H1 (cell line): ENCODE data around the gene FMNL2. TPM values are rescaled to one million over a fixed set of nuclear protein-coding genes. Genes with fewer than 3 reads are reported as not detected.
A peak's percentile ranks its signal among the peaks of the same experiment; 100 is the strongest.

Experiments used
- CTCF ChIA-PET: fragments of 300-600 bp; sonication (Branson Sonifier 250); formaldehyde crosslinking; loops from one replicate; lab custom pipeline; 2021; ENCODE audit not compliant: partially characterized antibody; lab: Charles Lee
- POLR2A ChIA-PET: fragments of 300-600 bp; sonication (Branson Sonifier 250); formaldehyde crosslinking; loops from one replicate; lab custom pipeline; 2021; ENCODE audit warnings: inconsistent platforms; ENCODE audit not compliant: partially characterized antibody; lab: Charles Lee
- DNase-seq, 2 experiments: peaks; one replicate each; pipeline versions ENCODE4 v3.0.0 to v3.0.0-alpha.2; 2010 to 2022; ENCODE audit warnings: low spot score in 2 of 2, low read depth in 1 of 2, mixed read lengths in 1 of 2
- FAIRE-seq: peaks from 2 replicates; lab custom pipeline; 2011; peaks lifted over from hg19 to GRCh38; lab: Jason Lieb, UNC
- H2AFZ ChIP-seq: 2 replicates; pipeline ENCODE4 v1.8.1; 2012; ENCODE audit warnings: low read length, inconsistent platforms
- H2AK5ac ChIP-seq: 2 replicates; pipeline ENCODE4 v1.6.1; 2013; ENCODE audit warnings: low read depth, low read length
- H2BK120ac ChIP-seq: replicated peaks from 2 replicates; pipeline ENCODE3; 2013; ENCODE audit warnings: low read depth, low read length, inconsistent platforms
- H2BK12ac ChIP-seq: 2 replicates; pipeline ENCODE4 v1.6.1; 2013; ENCODE audit warnings: low read depth, low read length
- H2BK15ac ChIP-seq: 2 replicates; pipeline ENCODE4 v1.6.1; 2013; ENCODE audit warnings: low read length
- H2BK20ac ChIP-seq: 2 replicates; pipeline ENCODE4 v1.6.1; 2013; ENCODE audit warnings: low read length
- H2BK5ac ChIP-seq: 2 replicates; pipeline ENCODE4 v1.6.1; 2013; ENCODE audit warnings: low read depth, low read length
- H3K14ac ChIP-seq: 2 replicates; pipeline ENCODE4 v1.6.1; 2013; ENCODE audit warnings: inconsistent platforms; ENCODE audit not compliant: insufficient read length
- H3K18ac ChIP-seq: 2 replicates; pipeline ENCODE4 v1.6.1; 2013; ENCODE audit warnings: low read length; ENCODE audit errors: extremely low read depth
- H3K23ac ChIP-seq: 2 replicates; pipeline ENCODE4 v1.6.1; 2013; ENCODE audit warnings: inconsistent platforms; ENCODE audit not compliant: insufficient read length
- H3K23me2 ChIP-seq: 2 replicates; pipeline ENCODE4 v1.6.1; 2013; ENCODE audit warnings: low read depth, low read length
- H3K27ac ChIP-seq: 2 replicates; pipeline ENCODE4 v1.6.1; 2011; ENCODE audit warnings: low read depth, low read length, inconsistent platforms
- H3K27me3 ChIP-seq, 4 experiments: replicated peaks in 1 of 4; 1 replicate in 1 of 4; 2 replicates in 3 of 4; pipeline versions ENCODE4 v1.6.1 to v1.8.1; 2011 to 2013; ENCODE audit warnings: low read length in 3 of 4, mild to moderate bottlenecking in 3 of 4, inconsistent platforms in 2 of 4, mixed read lengths in 2 of 4, moderate library complexity in 1 of 4; ENCODE audit not compliant: control insufficient read depth in 3 of 4, insufficient read depth in 3 of 4; ENCODE audit errors: extremely low read depth in 1 of 4
- H3K36me3 ChIP-seq, 4 experiments: 2 replicates each; pipeline versions ENCODE4 v1.6.1 to v1.8.1; 2011 to 2013; ENCODE audit warnings: mild to moderate bottlenecking in 4 of 4, low read length in 3 of 4, moderate library complexity in 2 of 4, control low read depth in 1 of 4, inconsistent platforms in 1 of 4; ENCODE audit not compliant: insufficient read depth in 4 of 4, control insufficient read depth in 2 of 4
- H3K4ac ChIP-seq: replicated peaks from 2 replicates; pipeline ENCODE3; 2013; ENCODE audit warnings: low read length, low read depth, mixed read lengths, inconsistent platforms; ENCODE audit not compliant: insufficient read length
- H3K4me1 ChIP-seq, 4 experiments: replicated peaks in 1 of 4; 1 replicate in 1 of 4; 2 replicates in 3 of 4; pipeline versions ENCODE4 v1.6.1 to v1.8.1; 2011 to 2013; ENCODE audit warnings: low read length in 3 of 4, inconsistent platforms in 2 of 4, mixed read lengths in 1 of 4; ENCODE audit not compliant: insufficient read depth in 4 of 4, control insufficient read depth in 3 of 4
- H3K4me2 ChIP-seq, 2 experiments: 2 replicates each; pipeline versions ENCODE4 v1.6.1 to v1.8.1; 2011 to 2013; ENCODE audit warnings: low read depth in 2 of 2, low read length in 2 of 2, control low read depth in 1 of 2, inconsistent platforms in 1 of 2, mild to moderate bottlenecking in 1 of 2; ENCODE audit not compliant: insufficient read depth in 1 of 2
- H3K4me3 ChIP-seq, 4 experiments: fragments of 200-600, 300-600 bp in 1 of 4; sonication (generic), shearing (Covaris generic), sonication (Bioruptor Twin) in 1 of 4; 2 replicates each; pipeline versions ENCODE4 v1.5.1 to v1.8.1; 2011 to 2016; ENCODE audit warnings: low read length in 4 of 4, low read depth in 3 of 4, control low read depth in 2 of 4, inconsistent platforms in 2 of 4, mild to moderate bottlenecking in 2 of 4, mixed read lengths in 1 of 4, moderate library complexity in 1 of 4; ENCODE audit not compliant: insufficient read depth in 2 of 4; ENCODE audit errors: extremely low read depth in 1 of 4
- H3K56ac ChIP-seq: replicated peaks from 2 replicates; pipeline ENCODE3; 2013; ENCODE audit warnings: low read depth, mild to moderate bottlenecking, mixed read lengths, low read length, inconsistent platforms; ENCODE audit not compliant: insufficient read length
- H3K79me1 ChIP-seq: 2 replicates; pipeline ENCODE4 v1.6.1; 2013; ENCODE audit warnings: low read depth, low read length, control low read depth
- H3K79me2 ChIP-seq, 2 experiments: 2 replicates each; pipeline versions ENCODE4 v1.6.1 to v1.8.1; 2012 to 2013; ENCODE audit warnings: low read length in 2 of 2, mild to moderate bottlenecking in 2 of 2, inconsistent platforms in 1 of 2; ENCODE audit not compliant: insufficient read depth in 2 of 2, control insufficient read depth in 1 of 2
- H3K9ac ChIP-seq, 4 experiments: replicated peaks in 1 of 4; 1 replicate in 1 of 4; 2 replicates in 3 of 4; pipeline versions ENCODE4 v1.6.1 to v1.8.1; 2011 to 2013; ENCODE audit warnings: low read depth in 3 of 4, low read length in 3 of 4, control low read depth in 2 of 4, mild to moderate bottlenecking in 2 of 4, moderate library complexity in 2 of 4, inconsistent platforms in 1 of 4; ENCODE audit errors: extremely low read depth in 1 of 4
- H3K9me3 ChIP-seq, 2 experiments: 2 replicates each; pipeline versions ENCODE4 v1.6.1 to v1.8.1; 2012 to 2013; ENCODE audit warnings: mild to moderate bottlenecking in 2 of 2, moderate library complexity in 2 of 2, control low read depth in 1 of 2, inconsistent platforms in 1 of 2, low read depth in 1 of 2, low read length in 1 of 2, mixed read lengths in 1 of 2; ENCODE audit not compliant: insufficient read depth in 2 of 2
- H4K20me1 ChIP-seq, 2 experiments: replicated peaks in 1 of 2; 2 replicates each; pipeline versions ENCODE3 to v1.8.1; 2011 to 2013; ENCODE audit warnings: inconsistent platforms in 2 of 2, low read length in 2 of 2, mild to moderate bottlenecking in 1 of 2; ENCODE audit not compliant: insufficient read depth in 2 of 2, control insufficient read depth in 1 of 2
- H4K5ac ChIP-seq: 2 replicates; pipeline ENCODE4 v1.6.1; 2013; ENCODE audit warnings: low read length, low read depth, mixed read lengths, inconsistent platforms; ENCODE audit not compliant: insufficient read length
- H4K8ac ChIP-seq: 2 replicates; pipeline ENCODE4 v1.8.0; 2013; ENCODE audit warnings: mild to moderate bottlenecking, moderate library complexity, low read length, inconsistent platforms; ENCODE audit not compliant: insufficient read depth; ENCODE audit errors: extremely low read depth
- H4K91ac ChIP-seq: replicated peaks from 2 replicates; pipeline ENCODE3; 2013; ENCODE audit warnings: low read length, mixed read lengths, inconsistent platforms; ENCODE audit not compliant: insufficient read length
- CTCF ChIP-seq, 3 experiments: IDR thresholded peaks; 1 replicate in 2 of 3; 2 replicates in 1 of 3; pipeline versions ENCODE4 v1.5.1 to v1.6.1; 2011; ENCODE audit warnings: low read length in 3 of 3, mild to moderate bottlenecking in 3 of 3, inconsistent platforms in 2 of 3, low read depth in 1 of 3, moderate library complexity in 1 of 3; ENCODE audit not compliant: insufficient read depth in 1 of 3; ENCODE audit errors: control extremely low read depth in 1 of 3
- E2F6 ChIP-seq: IDR thresholded peaks from 2 replicates; pipeline ENCODE4 v1.6.1; 2012; ENCODE audit warnings: inconsistent platforms
- PHF8 ChIP-seq: fragments of 200-600 bp; sonication (generic); conservative IDR thresholded peaks from 2 replicates; pipeline ENCODE4 v1.7.1; 2012; ENCODE audit warnings: low read depth, mild to moderate bottlenecking, inconsistent platforms, low read length, moderate library complexity
- RAD21 ChIP-seq, 2 experiments: IDR thresholded peaks in 1 of 2; conservative IDR thresholded peaks in 1 of 2; 2 replicates each; pipeline ENCODE4 v1.6.1; 2011; ENCODE audit warnings: low read depth in 2 of 2, low read length in 2 of 2, improper control_type of control experiment in 1 of 2, inconsistent platforms in 1 of 2, mild to moderate bottlenecking in 1 of 2, moderate library complexity in 1 of 2
- RXRA ChIP-seq: IDR thresholded peaks from 2 replicates; pipeline ENCODE4 v1.6.1; 2011; ENCODE audit warnings: low read depth, mild to moderate bottlenecking, low read length, moderate library complexity; ENCODE audit not compliant: insufficient read depth
- SAP30 ChIP-seq: fragments of 300-600 bp; sonication (generic); IDR thresholded peaks from 2 replicates; pipeline ENCODE4 v1.7.1; 2012; ENCODE audit warnings: low read length, moderate library complexity, mild to moderate bottlenecking, inconsistent platforms; ENCODE audit not compliant: insufficient read depth, insufficient replicate concordance
- SRF ChIP-seq: IDR thresholded peaks from 2 replicates; pipeline ENCODE4 v1.6.1; 2011; ENCODE audit warnings: mild to moderate bottlenecking, low read depth, low read length, moderate library complexity
- TAF7 ChIP-seq: optimal IDR thresholded peaks from 2 replicates; pipeline ENCODE3; 2011; ENCODE audit warnings: low read depth, mild to moderate bottlenecking, inconsistent platforms, low read length, moderate library complexity, borderline replicate concordance
- YY1 ChIP-seq: IDR thresholded peaks from 2 replicates; pipeline ENCODE4 v1.6.1; 2011; ENCODE audit warnings: low read depth, mild to moderate bottlenecking, low read length
- WGBS, 2 experiments: shearing (Covaris generic) in 1 of 2; methylation state at CpG; one replicate each; pipeline versions ENCODE4 v1.1.6 to v1.1.7; 2013 to 2015; ENCODE audit warnings: low lambda C conversion rate in 2 of 2, mixed read lengths in 2 of 2, inconsistent platforms in 1 of 2, low coverage in 1 of 2, missing lambda C conversion rate in 1 of 2; ENCODE audit not compliant: insufficient replicate concordance in 2 of 2, insufficient coverage in 1 of 2, insufficient read length in 1 of 2; ENCODE audit errors: extremely low coverage in 1 of 2, missing lambda C conversion rate in 1 of 2; 5-methylcytosine and 5-hydroxymethylcytosine counted together
- polyA plus RNA-seq, 7 experiments: library from polyadenylated mRNA; depleted of rRNA in 3 of 7; stranded (reverse) in 5 of 7; unstranded in 2 of 7; fragments of >200 nt in 5 of 7; fragments of 200-250 nt in 2 of 7; gene quantifications; 1 replicate in 5 of 7; 2 replicates in 1 of 7; 4 replicates in 1 of 7; pipeline versions ENCODE4 v1.2.1 to v1.2.3, GENCODE V29; 2011 to 2013; ENCODE audit warnings: missing spikeins in 2 of 7, mixed read lengths in 2 of 7
- total RNA-seq: library from RNA; stranded (reverse); fragmentation: NEBNext Ultra II Directional; extraction: Animal tissue kit (Norgen Biotek cat#: 25700); gene quantifications from 2 replicates; pipeline ENCODE4 v1.2.1, GENCODE V29; 2021

The FMNL2 gene
- total and polyA plus RNA-seq, 2 of the 8 experiments (the other 6 are each of a cell fraction or from before 2014, with no cell fraction given): 15.5 to 45.1 TPM

- Histone ChIP-seq H3K9ac (no peak overlapping the region), H2BK5ac (no peak overlapping the region), H3K27me3 (no peaks in the 10 kb centered on the region), H2BK120ac (no peak overlapping the region), H3K4me3 (no peak overlapping the region), H4K91ac (no peak overlapping the region), H3K18ac (no peak overlapping the region), H2AFZ (no peak overlapping the region), H3K14ac (no peak overlapping the region), H3K56ac (no peak overlapping the region), H3K4me1 (0 out of 7 replicates have a peak, but pooled peaks cover 0 to 3% (median 0%) of the 10 kb centered on the region in 4 experiments), H4K20me1 (peaks cover 6 to 16% of the 10 kb centered on the region in 2 experiments), H3K9me3 (no peaks in the 10 kb centered on the region), H3K79me2 (peaks cover 3 to 87% of the 10 kb centered on the region in 2 experiments; a peak in 3 of 4 replicates), H4K5ac (no peak overlapping the region), H3K36me3 (no peaks in the 10 kb centered on the region; a peak in 1 of 8 replicates), H2BK20ac (no peak overlapping the region), H2BK12ac (no peak overlapping the region), H3K79me1 (peaks cover 13% of the 10 kb centered on the region), H2BK15ac (0 out of 2 replicates have a peak overlapping the region, but pooled peaks have one; percentile 4), H2AK5ac (no peak overlapping the region), H3K27ac (no peak overlapping the region), H3K4me2 (no peak overlapping the region), H3K23ac (no peak overlapping the region), H3K23me2 (no peaks in the 10 kb centered on the region), H4K8ac (no peak overlapping the region), H3K4ac (no peak overlapping the region)
- POLR2A ChIA-PET: no interaction called here
- no peak for FAIRE-seq
- CTCF ChIA-PET: no interaction called here
- DNase-seq: no peak
- WGBS, 2 experiments: 91% methylated on average over 5 of the region's 5 CpGs; no CpG with 5 or more reads in 1 of the 2 experiments
- TF ChIP-seq SRF (no peak), YY1 (no peak), SAP30 (no peak), CTCF (IDR thresholded peaks at IDR 0.05; ENCODE audit: control extremely low read depth in 1 of 3, insufficient read depth in 1 of 3, low read depth in 1 of 3, low read length in 3 of 3) (no peak), PHF8 (no peak), RXRA (no peak), E2F6 (no peak), RAD21 (IDR thresholded peaks at IDR 0.05 in 1 of 2, conservative IDR thresholded peaks at IDR 0.05 in 1 of 2; ENCODE audit: low read depth in 2 of 2, low read length in 2 of 2) (no peak), TAF7 (no peak)
These were observed 15.2 kb downstream of the FMNL2 start for GRCh38 chr2:152350155-152350679.
